Natural killer cell treated with Interleukin-12 subunit alpha and Interleukin-12 subunit beta and Interleukin-15 and Interleukin-18, amount 100 ng/mL, for 72 hours (primary cell): Measurements from ENCODE around the gene SP140L. TPM values are rescaled to one million over a fixed set of nuclear protein-coding genes. Genes with fewer than 3 reads are reported as not detected.
"Not testable (repeated sequence)": the region's sequence is repeated elsewhere in the genome, so short reads cannot be mapped to it uniquely, and the experiment has no call there.

Experiments used
- ATAC-seq, 2 donors: fragments of 150-1000 bp; cut with Tn5 transposase in 1 of 2; sonication (Bioruptor Pico), chemical (Tn5 transposase) in 1 of 2; 2 replicates each; pipeline ENCODE4 v1.10.0; 2021
- DNase-seq: peaks from one replicate; pipeline ENCODE4 v3.0.0; 2022; ENCODE audit warnings: low spot score
- H3K27ac Mint-ChIP-seq, 2 donors: 1 replicate in 1 of 2; 2 replicates in 1 of 2; pipeline ENCODE4 v1.8.0; 2022; ENCODE audit warnings: mixed read lengths in 2 of 2, mild to moderate bottlenecking in 1 of 2, moderate library complexity in 1 of 2
- H3K27me3 Mint-ChIP-seq, 2 donors: 1 replicate in 1 of 2; 2 replicates in 1 of 2; pipeline ENCODE4 v1.8.0; 2022; ENCODE audit warnings: mixed read lengths in 2 of 2
- H3K36me3 Mint-ChIP-seq: one replicate; pipeline ENCODE4 v1.8.0; 2022; ENCODE audit warnings: mixed read lengths
- H3K4me1 Mint-ChIP-seq, 2 donors: 1 replicate in 1 of 2; 2 replicates in 1 of 2; pipeline ENCODE4 v1.8.0; 2022; ENCODE audit warnings: low read depth in 2 of 2, mixed read lengths in 2 of 2, mild to moderate bottlenecking in 1 of 2
- H3K4me3 Mint-ChIP-seq: one replicate; pipeline ENCODE4 v1.8.0; 2022; ENCODE audit warnings: mixed read lengths
- H3K9me3 Mint-ChIP-seq: 2 replicates; pipeline ENCODE4 v1.8.0; 2022; ENCODE audit warnings: mixed read lengths
- total RNA-seq, 2 donors: library from RNA; stranded (reverse); gene quantifications; one replicate each; pipeline ENCODE4 v1.2.3, GENCODE V29; 2022

Gene SP140L
- total RNA-seq, 2 donors from 2014 or later = 36.8 to 54.0 TPM

- no peak for ATAC-seq
- H3K36me3 Mint-ChIP-seq = peaks cover 40% of the 10 kb centered on the region
- peaks cover 26 to 30% of the 10 kb centered on the region in 2 donors for H3K4me1 Mint-ChIP-seq
- DNase-seq = no peak
- H3K27me3 Mint-ChIP-seq = no peaks in the 10 kb centered on the region
- H3K27ac Mint-ChIP-seq = no peak overlapping the region
- H3K9me3 Mint-ChIP-seq = no peaks in the 10 kb centered on the region
- H3K4me3 Mint-ChIP-seq = no peak overlapping the region
Observed at GRCh38 chr2:230360028-230360427, 33.0 kb downstream of the SP140L start.

GRCh38 chr2:230362030-230362691 is 35.2 kb downstream of the SP140L start:
- H3K4me3 Mint-ChIP-seq = peak overlapping the region; percentile 21
- peaks cover 40% of the 10 kb centered on the region for H3K36me3 Mint-ChIP-seq
- H3K9me3 Mint-ChIP-seq = no peaks in the 10 kb centered on the region
- H3K27me3 Mint-ChIP-seq = no peaks in the 10 kb centered on the region
- peaks cover 23 to 27% of the 10 kb centered on the region in 2 donors for H3K4me1 Mint-ChIP-seq
- DNase-seq (no peak), ATAC-seq (no peak)
- H3K27ac Mint-ChIP-seq = peak overlapping the region; percentile 32 to 72

- DNase-seq (no peak), ATAC-seq (no peak)
- Mint-ChIP-seq H3K4me3 (no peak overlapping the region), H3K4me1 (peaks cover 6 to 11% of the 10 kb centered on the region in 2 donors), H3K36me3 (peaks cover 22% of the 10 kb centered on the region), H3K27me3 (no peaks in the 10 kb centered on the region), H3K27ac (no peak overlapping the region), H3K9me3 (no peaks in the 10 kb centered on the region)
Observed at GRCh38 chr2:230382108-230382507, 55.1 kb downstream of the SP140L start.

GRCh38 chr2:230383453-230383852 is 56.5 kb downstream of the SP140L start:
- no peak overlapping the region for H3K4me3 Mint-ChIP-seq
- no peak for DNase-seq
- ATAC-seq = no peak
- H3K27me3 Mint-ChIP-seq = no peaks in the 10 kb centered on the region
- no peaks in the 10 kb centered on the region for H3K9me3 Mint-ChIP-seq
- H3K27ac Mint-ChIP-seq = no peak overlapping the region
- peaks cover 19% of the 10 kb centered on the region for H3K36me3 Mint-ChIP-seq
- peaks cover 0 to 5% of the 10 kb centered on the region in 2 donors for H3K4me1 Mint-ChIP-seq

- Mint-ChIP-seq H3K36me3 (peaks cover 26% of the 10 kb centered on the region), H3K4me3 (no peak overlapping the region), H3K4me1 (peaks cover 0 to 4% of the 10 kb centered on the region in 2 donors), H3K27ac (no peak overlapping the region), H3K27me3 (no peaks in the 10 kb centered on the region), H3K9me3 (no peaks in the 10 kb centered on the region)
- no peak for ATAC-seq
- DNase-seq = no peak
Observed at GRCh38 chr2:230384986-230385385, 58.0 kb downstream of the SP140L start.

GRCh38 chr2:230394301-230394700 is 67.3 kb downstream of the SP140L start:
- Mint-ChIP-seq H3K9me3 (no peaks in the 10 kb centered on the region), H3K27me3 (no peaks in the 10 kb centered on the region), H3K4me3 (no peak overlapping the region), H3K36me3 (peaks cover 40% of the 10 kb centered on the region), H3K27ac (no peak overlapping the region), H3K4me1 (peaks cover 0 to 3% of the 10 kb centered on the region in 2 donors)
- no peak for ATAC-seq
- no peak for DNase-seq

- H3K4me3 Mint-ChIP-seq, DNase-seq, H3K27me3 Mint-ChIP-seq, H3K4me1 Mint-ChIP-seq, ATAC-seq, H3K9me3 Mint-ChIP-seq: not testable (repeated sequence)
- H3K36me3 Mint-ChIP-seq = peaks cover 19% of the 10 kb centered on the region
- H3K27ac Mint-ChIP-seq = peak overlapping the region in 1 of 2 donors; percentile 28
Observed at GRCh38 chr2:230398698-230399097, 71.7 kb downstream of the SP140L start.

GRCh38 chr2:230400041-230400440 is 73.0 kb downstream of the SP140L start:
- no peak for ATAC-seq
- Mint-ChIP-seq H3K27ac (no peak overlapping the region), H3K4me3 (no peak overlapping the region), H3K9me3 (no peaks in the 10 kb centered on the region), H3K36me3 (peaks cover 15% of the 10 kb centered on the region), H3K4me1 (no peaks in the 10 kb centered on the region), H3K27me3 (no peaks in the 10 kb centered on the region)
- no peak for DNase-seq

GRCh38 chr2:230400454-230400853 is 73.5 kb downstream of the SP140L start:
- H3K4me1 Mint-ChIP-seq = no peaks in the 10 kb centered on the region
- DNase-seq (no peak), ATAC-seq (no peak)
- H3K9me3 Mint-ChIP-seq = no peaks in the 10 kb centered on the region
- no peak overlapping the region for H3K4me3 Mint-ChIP-seq
- no peaks in the 10 kb centered on the region for H3K27me3 Mint-ChIP-seq
- H3K36me3 Mint-ChIP-seq = peaks cover 19% of the 10 kb centered on the region
- H3K27ac Mint-ChIP-seq = no peak overlapping the region

- H3K9me3 Mint-ChIP-seq, H3K27ac Mint-ChIP-seq, DNase-seq, H3K4me1 Mint-ChIP-seq, H3K4me3 Mint-ChIP-seq, H3K27me3 Mint-ChIP-seq, ATAC-seq: not testable (repeated sequence)
- peaks cover 17% of the 10 kb centered on the region for H3K36me3 Mint-ChIP-seq
Observed at GRCh38 chr2:230401026-230401425, 74.0 kb downstream of the SP140L start.

GRCh38 chr2:230403746-230404145 is 76.8 kb downstream of the SP140L start:
- no peaks in the 10 kb centered on the region for H3K9me3 Mint-ChIP-seq
- H3K27me3 Mint-ChIP-seq = no peaks in the 10 kb centered on the region
- no peak overlapping the region for H3K27ac Mint-ChIP-seq
- DNase-seq (no peak), ATAC-seq (no peak)
- H3K4me3 Mint-ChIP-seq = no peak overlapping the region
- peaks cover 7 to 10% of the 10 kb centered on the region in 2 donors for H3K4me1 Mint-ChIP-seq
- peaks cover 16% of the 10 kb centered on the region for H3K36me3 Mint-ChIP-seq

GRCh38 chr2:230405824-230406223 is 78.8 kb downstream of the SP140L start:
- Mint-ChIP-seq H3K4me3 (no peak overlapping the region), H3K9me3 (no peaks in the 10 kb centered on the region), H3K27ac (no peak overlapping the region), H3K4me1 (peaks cover 10 to 11% of the 10 kb centered on the region in 2 donors), H3K36me3 (peaks cover 12% of the 10 kb centered on the region), H3K27me3 (no peaks in the 10 kb centered on the region)
- DNase-seq (no peak), ATAC-seq (no peak)

GRCh38 chr2:230408244-230408842 is 81.3 kb downstream of the SP140L start:
- Mint-ChIP-seq H3K4me3 (no peak overlapping the region), H3K27me3 (no peaks in the 10 kb centered on the region), H3K27ac (peak overlapping the region in 1 of 2 donors; percentile 32), H3K4me1 (peaks cover 29 to 30% of the 10 kb centered on the region in 2 donors), H3K9me3 (no peaks in the 10 kb centered on the region), H3K36me3 (peaks cover 11% of the 10 kb centered on the region)
- DNase-seq (no peak), ATAC-seq (no peak)

- not testable (repeated sequence) for H3K27me3 Mint-ChIP-seq, ATAC-seq
Observed at GRCh38 chr2:230409316-230409715, 82.3 kb downstream of the SP140L start.

More at GRCh38 chr2:230409316-230409715, 82.3 kb downstream of the SP140L start:
- not testable (repeated sequence) for H3K9me3 Mint-ChIP-seq, H3K27ac Mint-ChIP-seq, H3K36me3 Mint-ChIP-seq, DNase-seq, H3K4me3 Mint-ChIP-seq
- H3K4me1 Mint-ChIP-seq = peaks cover 35 to 37% of the 10 kb centered on the region in 2 donors
